D341Med (cell line): Measurements from ENCODE around the gene PTPRJ.
"Not testable (repeated sequence)": the region's sequence is repeated elsewhere in the genome, so short reads cannot be mapped to it uniquely, and the experiment has no call there.

Experiments used
- DNase-seq: peaks from one replicate; pipeline ENCODE4 v3.0.0; 2012; ENCODE audit warnings: low spot score

Gene PTPRJ

GRCh38 chr11:48116437-48117228, 136.3 kb downstream of the PTPRJ start:
- DNase-seq, result no peak

GRCh38 chr11:48122246-48122645, 141.9 kb downstream of the PTPRJ start:
- DNase-seq, result no peak

- DNase-seq, result no peak
Measured at GRCh38 chr11:48122656-48123055, 142.3 kb downstream of the PTPRJ start.

GRCh38 chr11:48123254-48123875, 143.0 kb downstream of the PTPRJ start:
- no peak for DNase-seq

GRCh38 chr11:48123934-48124755, 143.8 kb downstream of the PTPRJ start:
- DNase-seq, result no peak

GRCh38 chr11:48124880-48125279, 144.5 kb downstream of the PTPRJ start:
- DNase-seq, result no peak

GRCh38 chr11:48125866-48126265, 145.5 kb downstream of the PTPRJ start:
- DNase-seq, result no peak

GRCh38 chr11:48127521-48128183, 147.3 kb downstream of the PTPRJ start:
- no peak for DNase-seq

- no peak for DNase-seq
Measured at GRCh38 chr11:48129697-48130395, 149.5 kb downstream of the PTPRJ start.

- no peak for DNase-seq
Measured at GRCh38 chr11:48134221-48134922, 154.0 kb downstream of the PTPRJ start.

GRCh38 chr11:48138222-48138621, 157.9 kb downstream of the PTPRJ start:
- DNase-seq, result no peak

GRCh38 chr11:48139896-48140295, 159.5 kb downstream of the PTPRJ start:
- not testable (repeated sequence) for DNase-seq

- no peak for DNase-seq
Measured at GRCh38 chr11:48141475-48142122, 161.2 kb downstream of the PTPRJ start.

- no peak for DNase-seq
Measured at GRCh38 chr11:48142889-48143288, 162.5 kb downstream of the PTPRJ start.

GRCh38 chr11:48148749-48149148, 168.4 kb downstream of the PTPRJ start:
- no peak for DNase-seq

GRCh38 chr11:48150213-48150612, 169.9 kb downstream of the PTPRJ start:
- DNase-seq, result no peak

- no peak for DNase-seq
Measured at GRCh38 chr11:48154151-48154550, 173.8 kb downstream of the PTPRJ start.

- no peak for DNase-seq
Measured at GRCh38 chr11:48161951-48162884, 181.9 kb downstream of the PTPRJ start.

- no peak for DNase-seq
Measured at GRCh38 chr11:48162885-48163268, 182.5 kb downstream of the PTPRJ start.
